EH (cell line): ENCODE measurements around the gene PJVK.
A peak's percentile ranks its signal among the peaks of the same experiment; 100 is the strongest.

ENCODE experiments used
- DNase-seq: peaks from one replicate; pipeline ENCODE4 v3.0.0-alpha.2; 2015; ENCODE audit warnings: low read depth

The PJVK gene

GRCh38 chr2:178480227-178481181 lies 29.3 kb downstream of the PJVK start, which contains the start of gene PLEKHA3:
Gene PLEKHA3 (plus strand): TSS chr2:178480457. CDS start chr2:178480870, 413 bp downstream.
- peak; percentile 97 for DNase-seq

GRCh38 chr2:178482437-178482836 lies 31.3 kb downstream of the PJVK start:
- no peak for DNase-seq

- peak; percentile 27 for DNase-seq
Observed at GRCh38 chr2:178484245-178485041, 33.3 kb downstream of the PJVK start.

GRCh38 chr2:178485356-178485755 lies 34.2 kb downstream of the PJVK start:
- DNase-seq = no peak

- no peak for DNase-seq
Observed at GRCh38 chr2:178491612-178492011, 40.4 kb downstream of the PJVK start.

- no peak for DNase-seq
Observed at GRCh38 chr2:178496049-178496448, 44.9 kb downstream of the PJVK start.

- DNase-seq = peak; percentile 16
Observed at GRCh38 chr2:178498137-178498536, 47.0 kb downstream of the PJVK start.

- DNase-seq = no peak
Observed at GRCh38 chr2:178499640-178500039, 48.5 kb downstream of the PJVK start.

GRCh38 chr2:178502751-178503150 lies 51.6 kb downstream of the PJVK start:
- DNase-seq = no peak

GRCh38 chr2:178506101-178506500 lies 54.9 kb downstream of the PJVK start:
- DNase-seq = no peak

- no peak for DNase-seq
Observed at GRCh38 chr2:178506524-178506923, 55.3 kb downstream of the PJVK start.

GRCh38 chr2:178506949-178507348 lies 55.8 kb downstream of the PJVK start:
- no peak for DNase-seq

- no peak for DNase-seq
Observed at GRCh38 chr2:178508646-178509045, 57.5 kb downstream of the PJVK start.

GRCh38 chr2:178510384-178510783 lies 59.2 kb downstream of the PJVK start:
- no peak for DNase-seq
